Mucosa of gallbladder (tissue), 1 donor: Measurements from ENCODE around the gene BMP7. TPM values are rescaled to one million over a fixed set of nuclear protein-coding genes. Genes with fewer than 3 reads are reported as not detected.

Source experiments
- DNase-seq: peaks from one replicate; pipeline ENCODE4 v3.0.0-alpha.2; 2020; ENCODE audit warnings: low spot score
- total RNA-seq: library from RNA; stranded (reverse); gene quantifications from one replicate; pipeline ENCODE4 v1.2.1, GENCODE V29; 2021
- donor health status: DM: no; HTN: no; CAD: no.

The BMP7 gene
- total RNA-seq, 1 donor from 2014 or later = 1.2 TPM

GRCh38 chr20:57229490-57229889 is 37.0 kb downstream of the BMP7 start:
- DNase-seq = no peak

- DNase-seq = no peak
Observed at GRCh38 chr20:57225830-57226229, 40.6 kb downstream of the BMP7 start.

DNA sequence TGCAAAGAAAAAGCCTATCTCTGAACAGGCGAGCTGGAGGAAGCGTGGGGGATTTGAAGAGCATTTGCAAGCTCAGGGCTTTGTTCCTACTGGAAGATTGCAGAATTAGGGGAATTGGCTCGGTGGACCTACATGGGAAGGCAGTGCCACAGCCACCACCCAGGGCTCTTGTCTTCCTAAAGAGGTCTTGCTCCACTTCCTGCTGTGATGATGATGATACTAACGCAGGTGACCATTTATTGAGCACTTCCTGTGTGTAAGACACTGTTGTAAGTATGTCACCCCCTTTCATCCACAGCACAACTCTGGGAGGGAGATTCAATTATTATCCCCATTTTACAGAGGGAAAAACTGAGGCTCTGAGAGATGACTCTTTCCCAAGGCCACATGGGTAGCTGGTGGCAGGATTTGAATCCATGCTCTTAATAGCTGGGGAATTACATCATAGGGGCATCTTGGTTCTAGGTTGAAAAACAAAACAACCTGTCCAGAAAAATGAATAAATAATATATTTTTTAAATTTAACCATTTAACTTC is 41.2 kb downstream of the BMP7 start:
- no peak for DNase-seq

DNA sequence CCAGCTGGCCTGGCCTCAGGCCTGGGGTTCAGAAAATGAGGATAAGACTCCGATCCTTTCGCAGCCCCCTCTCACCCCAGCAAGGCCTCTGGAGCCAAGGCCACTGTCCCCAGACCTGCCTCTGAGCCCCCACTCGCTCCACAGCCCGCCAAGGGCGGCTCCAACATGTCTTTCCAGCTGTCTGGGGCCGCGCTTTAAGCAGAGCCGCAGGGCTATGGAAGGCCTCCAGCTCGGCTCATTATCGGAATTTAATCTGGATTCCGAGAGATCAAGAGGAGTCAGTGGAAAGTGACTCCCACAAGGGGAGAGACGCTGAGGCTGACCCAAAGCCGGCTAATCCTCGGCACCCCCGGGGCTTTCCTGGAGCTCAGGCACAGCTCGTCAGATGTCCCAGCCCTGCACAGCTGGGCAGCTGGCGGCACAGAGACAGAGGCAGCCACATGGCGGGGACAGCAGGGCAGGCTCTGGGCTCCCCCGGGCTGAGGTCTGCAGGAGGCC is 41.8 kb downstream of the BMP7 start:
- no peak for DNase-seq

DNA sequence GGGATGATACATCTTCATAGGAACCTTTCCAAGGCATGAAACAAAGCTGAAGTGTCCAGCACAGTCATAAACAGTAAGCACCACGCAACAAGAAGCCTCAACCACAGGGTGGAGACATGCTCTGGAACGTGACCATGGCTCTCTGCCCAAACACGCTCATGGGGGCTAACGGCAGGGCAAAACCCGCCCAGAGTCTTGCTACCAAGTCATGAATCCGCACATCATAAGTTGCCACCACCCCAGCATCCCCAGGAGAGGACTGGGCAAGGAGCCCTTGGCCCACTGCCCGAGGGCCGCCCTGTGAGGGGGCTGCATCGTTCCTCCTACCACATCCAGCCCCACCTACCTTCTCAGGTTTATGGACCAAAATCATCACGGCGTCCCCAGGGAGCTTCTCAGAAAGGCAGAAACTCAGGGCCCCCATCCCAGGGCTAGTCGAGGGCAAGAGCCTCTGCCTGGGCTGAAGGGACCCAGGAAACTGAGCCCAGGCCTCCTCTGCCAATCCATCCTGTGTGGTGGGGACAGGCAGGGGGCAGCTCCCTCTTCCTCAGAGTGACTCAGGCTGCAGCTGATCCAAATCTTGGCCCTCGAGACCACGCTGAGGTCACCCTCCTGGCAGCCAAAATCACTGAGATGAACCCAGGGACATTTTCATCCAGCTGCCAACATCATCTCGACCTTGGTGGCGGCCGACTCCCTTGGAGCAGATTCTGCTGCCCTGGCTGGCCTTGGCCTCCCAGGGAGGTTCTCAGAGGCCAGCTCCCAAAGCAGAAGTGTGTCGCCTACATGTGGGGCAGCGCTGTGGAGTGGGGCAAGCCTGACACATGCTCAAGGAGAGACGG is 42.6 kb downstream of the BMP7 start:
- no peak for DNase-seq

DNA sequence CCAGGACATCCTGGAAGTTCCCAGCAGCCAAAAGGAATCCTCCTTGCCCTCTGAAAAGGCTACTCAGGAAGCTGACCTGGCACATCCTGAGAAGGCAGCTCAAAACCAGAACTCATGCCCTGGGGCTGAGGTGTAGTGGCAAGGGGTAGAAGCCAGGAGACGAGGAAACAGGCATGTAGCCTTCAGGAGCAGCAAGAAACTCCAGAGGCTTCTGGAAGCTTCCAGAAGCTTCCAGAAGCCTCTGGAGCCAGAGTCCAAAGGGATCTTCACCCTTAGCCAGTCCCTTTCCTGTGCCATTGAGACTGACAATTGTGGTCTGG is 43.9 kb downstream of the BMP7 start:
- no peak for DNase-seq

DNA sequence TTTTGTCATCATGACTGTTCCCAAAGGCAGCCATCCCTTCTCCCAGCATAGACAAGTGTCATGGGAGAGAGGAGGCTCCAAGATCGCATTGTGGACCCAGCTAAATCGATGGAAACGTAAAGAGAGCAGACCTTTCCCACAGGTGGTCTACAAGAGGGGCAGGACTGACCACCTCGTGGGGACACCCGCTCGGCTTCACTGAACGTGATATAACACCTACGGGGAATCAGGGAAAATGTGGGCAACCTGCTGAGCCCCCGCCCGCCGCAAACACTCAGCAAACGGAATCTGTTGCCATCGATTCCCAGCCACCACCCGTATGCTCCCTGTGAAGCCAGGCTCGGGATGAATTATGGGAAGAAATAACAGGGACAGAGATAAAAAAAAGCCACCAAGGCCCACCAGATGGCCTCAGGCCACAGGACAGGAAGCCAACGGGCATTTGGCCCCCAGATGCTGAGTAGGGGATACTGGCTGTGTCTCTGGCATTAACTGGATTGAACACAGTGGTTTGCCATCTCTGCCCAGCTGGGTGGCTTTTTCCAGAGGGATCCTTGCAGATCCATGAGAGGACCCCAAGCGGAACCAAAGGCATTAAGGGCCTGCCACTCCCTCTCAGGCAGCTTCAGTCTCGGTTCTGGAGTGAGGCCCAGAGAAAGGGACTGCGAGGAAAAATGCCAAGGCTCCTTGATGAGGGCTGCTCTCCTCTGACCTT is 44.4 kb downstream of the BMP7 start:
- no peak for DNase-seq

GRCh38 chr20:57220337-57221145 is 45.9 kb downstream of the BMP7 start:
- DNase-seq = no peak

DNA sequence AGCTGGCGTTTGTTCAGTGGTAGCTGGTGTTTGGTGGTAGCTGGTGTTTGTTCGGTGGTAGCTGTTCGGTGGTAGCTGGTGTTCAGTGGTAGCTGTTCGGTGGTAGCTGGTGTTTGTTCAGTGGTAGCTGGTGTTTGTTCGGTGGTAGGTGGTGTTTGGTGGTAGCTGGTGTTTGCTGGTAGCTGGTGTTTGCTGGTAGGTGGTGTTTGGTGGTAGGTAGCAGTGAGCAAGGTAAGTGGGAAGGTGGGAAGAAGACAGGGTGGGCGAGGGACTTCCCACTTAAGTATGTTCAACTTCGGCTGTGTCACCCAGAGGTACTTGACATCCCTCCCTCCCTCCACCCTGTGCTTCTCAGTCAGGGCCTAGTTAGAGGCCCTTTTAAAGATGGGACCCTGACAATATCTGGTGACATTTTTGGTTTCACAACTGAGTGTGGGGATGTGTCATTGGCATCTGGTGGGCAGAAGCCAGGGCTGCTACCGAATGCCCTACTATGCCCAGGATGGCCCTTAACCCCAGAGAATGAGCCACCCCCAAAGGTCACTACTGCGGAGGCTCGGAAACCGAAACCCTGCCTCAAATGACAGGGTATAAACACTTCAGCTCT is 47.3 kb downstream of the BMP7 start:
- DNase-seq = no peak

DNA sequence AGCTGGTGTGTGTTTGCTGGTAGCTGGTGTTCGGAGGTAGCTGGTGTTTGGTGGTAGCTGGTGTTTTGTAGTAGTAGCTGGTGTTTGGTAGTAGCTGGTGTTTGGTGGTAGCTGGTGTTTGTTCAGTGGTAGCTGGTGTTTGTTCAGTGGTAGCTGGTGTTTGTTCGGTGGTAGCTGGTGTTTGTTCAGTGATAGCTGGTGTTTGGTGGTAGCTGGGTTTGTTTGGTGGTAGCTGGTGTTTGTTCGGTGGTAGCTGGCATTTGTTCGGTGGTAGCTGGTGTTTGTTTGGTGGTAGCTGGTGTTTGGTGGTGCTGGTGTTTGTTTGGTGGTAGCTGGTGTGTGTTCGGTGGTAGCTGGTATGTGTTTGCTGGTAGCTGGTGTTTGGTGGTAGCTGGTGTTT is 48.0 kb downstream of the BMP7 start:
- DNase-seq = no peak

DNA sequence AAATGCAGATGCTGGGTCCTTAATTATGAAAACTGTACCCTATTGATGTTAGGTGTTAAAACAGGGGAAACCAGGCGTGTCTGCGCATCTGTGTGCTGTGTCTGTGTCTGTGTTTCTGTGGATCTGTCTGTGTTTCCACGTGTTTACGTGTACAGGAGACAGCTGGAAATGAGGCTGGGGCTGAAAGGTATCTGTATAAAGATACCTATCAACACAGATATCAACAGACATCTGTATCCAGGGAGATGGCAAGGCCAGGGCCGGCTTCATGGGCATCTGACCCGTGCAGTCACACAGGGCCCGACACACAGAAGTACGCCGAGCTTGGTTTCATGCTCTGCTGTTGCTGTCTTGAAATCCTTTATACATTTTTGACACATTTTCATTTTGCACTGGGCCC is 48.6 kb downstream of the BMP7 start:
- no peak for DNase-seq

DNA sequence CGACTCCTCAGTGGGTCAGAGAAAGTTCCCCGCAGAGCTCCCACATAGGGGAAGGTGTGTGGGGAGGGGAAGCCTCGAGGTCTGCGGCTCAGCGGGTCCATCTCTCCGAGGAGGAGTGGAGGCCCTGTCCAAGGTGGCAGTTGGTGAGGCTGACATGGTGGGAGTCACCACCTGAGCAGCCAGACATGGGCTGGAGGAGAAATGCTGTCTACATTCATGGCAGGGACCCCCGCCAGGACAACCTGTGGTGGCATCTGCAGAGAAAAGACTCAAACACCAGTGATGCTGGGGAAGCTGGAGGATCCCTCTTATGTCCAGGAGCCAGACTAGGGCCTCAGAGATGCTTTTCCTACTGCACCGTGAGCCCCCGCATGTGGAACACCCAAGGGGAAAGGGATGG is 49.8 kb downstream of the BMP7 start:
- no peak for DNase-seq

GRCh38 chr20:57215826-57216471 is 50.5 kb downstream of the BMP7 start:
- DNase-seq = no peak

GRCh38 chr20:57215426-57215825 is 51.0 kb downstream of the BMP7 start:
- DNase-seq = no peak

GRCh38 chr20:57214948-57215347 is 51.5 kb downstream of the BMP7 start:
- no peak for DNase-seq

- no peak for DNase-seq
Observed at GRCh38 chr20:57214427-57214826, 52.0 kb downstream of the BMP7 start.

GRCh38 chr20:57213924-57214323 is 52.5 kb downstream of the BMP7 start:
- no peak for DNase-seq

GRCh38 chr20:57213291-57213690 is 53.1 kb downstream of the BMP7 start:
- no peak for DNase-seq

DNA sequence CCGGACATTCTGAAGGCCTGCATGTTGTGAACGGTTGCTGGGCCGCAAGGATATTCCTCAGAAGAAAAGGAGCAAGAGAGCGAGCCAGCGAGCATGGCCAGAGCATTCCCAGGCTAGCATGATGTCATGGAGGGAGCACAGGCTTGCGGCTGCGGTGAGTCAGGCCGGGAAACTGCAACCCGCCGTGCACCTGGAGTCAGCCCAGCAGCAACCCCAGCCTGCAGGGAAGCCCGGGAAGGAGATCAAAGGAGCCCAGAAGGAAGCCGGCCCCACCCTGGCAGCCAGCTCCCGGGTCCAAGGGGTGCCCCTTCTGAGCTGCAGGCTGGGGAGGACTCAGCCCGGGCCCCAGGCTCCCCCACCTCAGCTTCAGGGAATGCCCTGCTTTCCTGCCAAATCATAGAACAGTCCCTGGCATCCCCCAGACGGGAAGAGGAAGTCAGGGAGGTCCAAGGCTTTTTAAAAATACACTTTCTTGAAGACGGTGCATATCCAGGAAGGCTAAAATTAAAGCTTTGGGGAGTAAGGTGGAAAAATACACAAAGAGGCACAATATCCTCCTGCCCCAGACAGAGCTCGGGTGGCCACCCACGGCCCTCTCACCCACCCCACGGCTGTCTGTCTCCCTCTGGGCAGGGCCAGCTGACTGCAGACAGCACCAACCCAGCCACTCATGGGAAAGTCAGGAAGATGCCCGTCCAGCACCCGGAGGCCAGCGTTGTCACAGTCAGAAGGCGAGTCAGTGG is 53.7 kb downstream of the BMP7 start:
- peak; percentile 54 for DNase-seq

DNA sequence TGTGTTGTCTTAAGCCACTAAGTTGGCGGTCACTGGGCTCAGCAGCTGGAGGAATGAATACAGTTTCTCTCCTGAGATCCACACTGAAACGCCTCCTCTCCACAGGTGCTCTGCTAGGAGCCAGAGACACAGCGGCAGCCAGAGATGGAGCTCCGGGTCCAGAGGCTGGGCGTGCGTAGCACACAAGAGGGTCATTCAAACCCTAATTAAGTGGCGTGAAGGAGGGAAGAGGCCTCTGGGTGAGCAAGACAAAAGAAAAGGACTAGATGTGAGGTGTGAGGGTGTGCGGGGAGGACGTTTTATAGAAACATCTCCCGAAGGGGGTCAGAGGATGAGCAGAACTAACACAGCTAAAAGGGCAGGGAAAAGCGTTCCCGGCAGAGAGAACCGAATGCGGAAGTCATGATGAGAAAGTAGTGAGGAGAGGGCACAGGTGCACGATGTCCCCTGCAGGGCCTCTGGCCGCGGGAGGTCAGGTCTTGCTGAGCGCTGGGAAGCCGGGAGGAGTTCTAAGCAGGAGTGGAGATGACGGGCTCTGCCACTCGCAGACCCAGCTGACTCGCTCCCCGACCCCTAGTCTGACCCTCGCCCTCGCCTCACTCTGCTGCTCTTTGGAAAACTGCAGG is 54.4 kb downstream of the BMP7 start:
- no peak for DNase-seq
